ENCODE results near the gene IL7R. TPM values are rescaled to one million over a fixed set of nuclear protein-coding genes. Genes with fewer than 3 reads are reported as not detected.

IL7R gene
- total RNA-seq, 1 experiment from 2014 or later = 0.98 TPM

DNA sequence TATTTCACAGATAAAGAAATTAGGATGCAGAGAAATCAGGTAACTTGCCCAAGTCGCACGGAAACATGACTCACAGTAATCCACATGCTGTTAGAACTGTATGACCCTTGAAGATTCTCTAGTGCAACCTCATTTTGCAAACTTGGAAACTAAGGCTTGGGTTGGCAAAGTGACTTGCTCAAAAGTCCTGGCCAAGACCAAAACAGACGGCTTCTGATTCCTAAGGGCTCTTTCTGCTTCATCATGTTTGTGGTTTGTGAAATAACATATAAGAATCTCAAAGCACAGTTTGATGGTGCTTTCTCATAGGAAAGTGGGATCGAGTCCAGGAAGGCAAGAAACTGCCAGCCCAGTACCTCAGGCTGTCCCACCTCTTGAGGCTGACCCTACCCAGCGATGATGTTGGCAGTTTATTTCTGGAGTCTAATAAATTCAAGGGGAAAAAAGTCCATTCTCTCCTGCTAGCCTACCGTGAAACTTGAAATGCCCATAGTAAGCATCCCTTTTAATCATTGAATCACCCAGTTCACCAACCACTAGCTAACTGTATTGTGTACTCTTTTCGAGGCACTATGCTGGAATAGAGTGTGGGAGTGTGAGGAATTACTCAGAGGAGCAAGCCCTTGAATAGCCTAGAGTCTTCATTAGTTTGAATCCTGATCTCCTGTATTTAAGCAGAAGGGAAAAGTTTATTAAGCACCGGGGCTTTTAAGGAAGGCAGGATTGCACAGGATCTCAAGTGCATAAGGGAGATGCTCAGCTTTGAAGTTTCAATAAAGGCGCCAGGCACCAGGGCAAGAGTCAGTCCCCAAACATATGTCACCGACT is 67.6 kb downstream of the IL7R start (continued):
- TF ChIP-seq EZH2 (IDR thresholded peaks at IDR 0.05) (no peak; the same call in 1 of the 2 replicates), FOSL1 (IDR thresholded peaks at IDR 0.05; ENCODE audit: low read depth) (no peak), CBX3 (IDR thresholded peaks at IDR 0.05; ENCODE audit: low read depth) (no peak), CEBPB (IDR thresholded peaks at IDR 0.05; ENCODE audit: low read depth) (no peak), TCF7L2 (IDR thresholded peaks at IDR 0.05; ENCODE audit: borderline replicate concordance, extremely low read depth, insufficient read depth, insufficient read length) (no peak), EGR1 (IDR thresholded peaks at IDR 0.05; ENCODE audit: low read depth) (no peak), ELF1 (IDR thresholded peaks at IDR 0.05; ENCODE audit: borderline replicate concordance, low read depth) (no peak), JUND (IDR thresholded peaks at IDR 0.05) (no peak), RAD21 (IDR thresholded peaks at IDR 0.05; ENCODE audit: low read depth) (no peak)
- TF ChIP-seq, protein P1, sequence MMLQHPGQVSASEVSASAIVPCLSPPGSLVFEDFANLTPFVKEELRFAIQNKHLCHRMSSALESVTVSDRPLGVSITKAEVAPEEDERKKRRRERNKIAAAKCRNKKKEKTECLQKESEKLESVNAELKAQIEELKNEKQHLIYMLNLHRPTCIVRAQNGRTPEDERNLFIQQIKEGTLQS (IDR thresholded peaks at IDR 0.05) = no peak
- TF ChIP-seq, protein P2, sequence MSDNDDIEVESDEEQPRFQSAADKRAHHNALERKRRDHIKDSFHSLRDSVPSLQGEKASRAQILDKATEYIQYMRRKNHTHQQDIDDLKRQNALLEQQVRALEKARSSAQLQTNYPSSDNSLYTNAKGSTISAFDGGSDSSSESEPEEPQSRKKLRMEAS (IDR thresholded peaks at IDR 0.05) = no peak

DNA sequence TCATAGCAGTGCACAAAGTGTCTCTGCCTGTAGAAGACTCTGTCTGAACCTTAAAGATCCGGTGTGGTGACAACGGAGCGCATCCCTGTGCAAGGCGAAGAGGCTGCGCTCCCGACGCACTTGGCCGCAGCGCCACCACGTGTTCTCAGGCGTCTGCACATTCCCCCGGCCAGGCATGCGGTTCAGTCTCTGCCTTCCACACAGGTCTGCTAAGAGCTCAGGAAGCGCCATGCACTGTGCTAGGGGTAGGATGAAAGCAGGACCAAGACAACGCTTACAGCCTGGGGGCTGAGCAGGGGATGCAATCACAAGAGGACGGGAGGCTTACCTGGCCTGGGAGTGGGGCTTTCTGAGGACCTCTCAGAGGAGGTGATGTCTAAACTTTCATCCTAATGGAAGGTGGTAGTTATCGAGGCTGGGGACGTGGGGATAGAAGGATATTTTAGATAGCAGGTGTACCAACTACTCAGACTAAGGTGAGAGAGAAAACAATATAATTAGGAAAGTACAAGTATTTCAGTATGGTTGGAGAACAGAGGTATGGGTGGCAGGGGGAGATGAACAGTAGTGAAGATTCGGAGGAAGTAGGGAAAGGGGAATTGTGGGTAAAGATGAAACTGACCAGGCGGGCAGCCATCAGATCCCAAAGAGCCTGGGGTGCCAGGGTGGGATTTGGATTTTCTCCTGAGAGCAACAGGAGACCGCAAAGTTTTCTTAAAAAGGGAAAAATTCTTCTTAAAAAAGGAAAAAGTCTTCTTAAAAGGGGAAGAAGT is 68.4 kb downstream of the IL7R start:
- Histone ChIP-seq H3K27ac (ENCODE audit: low read depth, low read length) (no peak overlapping the region), H3K27me3 (ENCODE audit: insufficient read depth, low read length) (peaks cover 41% of the 10 kb centered on the region), H3K9me2 (ENCODE audit: insufficient read depth) (no peaks in the 10 kb centered on the region), H3K9me3 (ENCODE audit: control insufficient read depth in 1 of 2, insufficient read depth in 1 of 2, low read depth in 1 of 2, low read length in 2 of 2) (no peaks in the 10 kb centered on the region), H3K4me1 (ENCODE audit: control insufficient read depth in 1 of 2, insufficient read depth in 2 of 2, low read length in 2 of 2) (no peaks in the 10 kb centered on the region), H3K4me3 (replicated peaks in 1 of 2; ENCODE audit: low read depth in 1 of 2, low read length in 2 of 2) (no peak overlapping the region), H3K36me3 (ENCODE audit: control insufficient read depth in 1 of 2, insufficient read depth in 2 of 2, low read length in 2 of 2) (no peaks in the 10 kb centered on the region), H3K79me2 (ENCODE audit: insufficient read depth, low read length) (no peaks in the 10 kb centered on the region), H3K9ac (ENCODE audit: low read length) (no peak overlapping the region), H3K4me2 (ENCODE audit: low read length) (no peak overlapping the region), H2AFZ (ENCODE audit: low read depth, low read length, poor library complexity, severe bottlenecking) (no peak overlapping the region), H4K20me1 (ENCODE audit: insufficient read depth) (no peaks in the 10 kb centered on the region)
- no TSS peak for BruUV-seq (replicated peaks)
- ATAC-seq = peak; percentile 85
- peak; percentile 21 for DNase-seq (ENCODE audit: low read depth, low spot score)
- ChIA-PET CTCF (interaction anchor here (0.7 to 2.7 kb wide), 5 partner anchors 9 to 274 kb away, joined by 3 to 33 read pairs (median 4); no protein-coding TSS in a partner anchor), POLR2A (no interaction called here), RAD21 (ENCODE audit: low non-redundant PET in 1 of 2, low total read pairs in 2 of 2, uncharacterized antibody in 2 of 2, unreplicated experiment in 2 of 2) (interaction anchor here in 1 of 2 experiments (0.6 to 1.0 kb wide), 2 partner anchors 41 to 274 kb away, joined by 3 read pairs; no protein-coding TSS in a partner anchor)
- intact Hi-C loops (cut with micrococcal nuclease) = loop anchor here (5.0 kb wide), 1 partner anchor 1453 kb away; no protein-coding TSS in a partner anchor
- TF ChIP-seq POLR2AphosphoS5 (IDR thresholded peaks at IDR 0.05; ENCODE audit: low read depth, low read length) = no peak
- no peak for TF ChIP-seq EGR1 (IDR thresholded peaks at IDR 0.05; ENCODE audit: low read depth)
- TF ChIP-seq RAD21 (IDR thresholded peaks at IDR 0.05; ENCODE audit: low read depth) = peak; percentile 60
- TF ChIP-seq, protein P3, sequence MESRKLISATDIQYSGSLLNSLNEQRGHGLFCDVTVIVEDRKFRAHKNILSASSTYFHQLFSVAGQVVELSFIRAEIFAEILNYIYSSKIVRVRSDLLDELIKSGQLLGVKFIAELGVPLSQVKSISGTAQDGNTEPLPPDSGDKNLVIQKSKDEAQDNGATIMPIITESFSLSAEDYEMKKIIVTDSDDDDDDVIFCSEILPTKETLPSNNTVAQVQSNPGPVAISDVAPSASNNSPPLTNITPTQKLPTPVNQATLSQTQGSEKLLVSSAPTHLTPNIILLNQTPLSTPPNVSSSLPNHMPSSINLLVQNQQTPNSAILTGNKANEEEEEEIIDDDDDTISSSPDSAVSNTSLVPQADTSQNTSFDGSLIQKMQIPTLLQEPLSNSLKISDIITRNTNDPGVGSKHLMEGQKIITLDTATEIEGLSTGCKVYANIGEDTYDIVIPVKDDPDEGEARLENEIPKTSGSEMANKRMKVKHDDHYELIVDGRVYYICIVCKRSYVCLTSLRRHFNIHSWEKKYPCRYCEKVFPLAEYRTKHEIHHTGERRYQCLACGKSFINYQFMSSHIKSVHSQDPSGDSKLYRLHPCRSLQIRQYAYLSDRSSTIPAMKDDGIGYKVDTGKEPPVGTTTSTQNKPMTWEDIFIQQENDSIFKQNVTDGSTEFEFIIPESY (IDR thresholded peaks at IDR 0.05; ENCODE audit: extremely low read depth, insufficient replicate concordance, low read length) = no peak
- TF ChIP-seq ZNF274 (IDR thresholded peaks at IDR 0.05; ENCODE audit: low read depth, low read length) = no peak
- TF ChIP-seq, protein P2 (IDR thresholded peaks at IDR 0.05) = 0 out of 2 replicates have a peak, but pooled peaks have one; percentile 25
- TF ChIP-seq EZH2 (IDR thresholded peaks at IDR 0.05) = no peak
- TF ChIP-seq YY1 (IDR thresholded peaks at IDR 0.05; ENCODE audit: extremely low read depth, insufficient replicate concordance, low read depth, low read length) = no peak
- TF ChIP-seq SRF (IDR thresholded peaks at IDR 0.05; ENCODE audit: low read depth) = no peak
- no peak for TF ChIP-seq ELF1 (IDR thresholded peaks at IDR 0.05; ENCODE audit: borderline replicate concordance, low read depth)
- TF ChIP-seq ZFX (IDR thresholded peaks at IDR 0.05) = no peak
- no peak for TF ChIP-seq FOSL1 (IDR thresholded peaks at IDR 0.05; ENCODE audit: low read depth)

Data from HCT116 (cell line).